Gastrocnemius medialis (tissue), 4 donors: Measurements from ENCODE around the gene ARHGAP24. TPM values are rescaled to one million over a fixed set of nuclear protein-coding genes. Genes with fewer than 3 reads are reported as not detected.
A peak's percentile ranks its signal among the peaks of the same experiment; 100 is the strongest.

Experiments used
- ATAC-seq, 2 donors: fragments of 150-250 bp; one replicate each; pipeline ENCODE4 v1.9.1; 2016
- DNase-seq, 2 donors: peaks; one replicate each; pipeline ENCODE4 v3.0.0-alpha.2; 2019
- H3K27ac ChIP-seq, 4 donors: fragments of 200-600 bp; sonication (generic); 1 replicate in 1 of 4; 2 replicates in 3 of 4; pipeline ENCODE4 v1.5.1; 2016 to 2018; ENCODE audit warnings: mild to moderate bottlenecking in 2 of 4, moderate library complexity in 1 of 4
- H3K27me3 ChIP-seq, 3 donors: fragments of 200-600 bp; sonication (generic) in 2 of 3; 1 replicate in 1 of 3; 2 replicates in 2 of 3; pipeline versions ENCODE4 v1.5.1 to v1.6.0; 2016 to 2019; ENCODE audit warnings: mild to moderate bottlenecking in 1 of 3, moderate library complexity in 1 of 3
- H3K36me3 ChIP-seq, 2 donors: fragments of 200-600 bp; sonication (generic) in 1 of 2; one replicate each; pipeline ENCODE4 v1.5.1; 2017 to 2018
- H3K4me1 ChIP-seq, 2 donors: fragments of 200-600 bp; sonication (generic) in 1 of 2; one replicate each; pipeline ENCODE4 v1.5.1; 2016 to 2017; ENCODE audit warnings: mild to moderate bottlenecking in 2 of 2
- H3K4me3 ChIP-seq, 4 donors: fragments of 200-600 bp; sonication (generic) in 3 of 4; 1 replicate in 1 of 4; 2 replicates in 3 of 4; pipeline ENCODE4 v1.5.1; 2016 to 2019; ENCODE audit warnings: mild to moderate bottlenecking in 2 of 4
- H3K9me3 ChIP-seq, 3 donors: fragments of 200-600 bp; sonication (generic) in 2 of 3; 1 replicate in 1 of 3; 2 replicates in 2 of 3; pipeline ENCODE4 v1.5.1; 2016 to 2019
- CTCF ChIP-seq, 5 experiments: fragments of 450-650 bp in 3 of 5; fragments of 200-600 bp in 2 of 5; sonication (generic) in 2 of 5; IDR thresholded peaks in 4 of 5; conservative IDR thresholded peaks in 1 of 5; 1 replicate in 4 of 5; 2 replicates in 1 of 5; pipeline ENCODE4 v1.5.1; 2016 to 2019; ENCODE audit warnings: antibody characterized with exemption in 5 of 5, mild to moderate bottlenecking in 3 of 5, moderate library complexity in 3 of 5
- POLR2A ChIP-seq, 2 donors: fragments of 450-650 bp; IDR thresholded peaks; one replicate each; pipeline ENCODE4 v1.6.1; 2017; ENCODE audit warnings: antibody characterized with exemption in 2 of 2, mild to moderate bottlenecking in 2 of 2, moderate library complexity in 2 of 2
- in situ Hi-C, 4 donors: fragments of 200-750 bp; cut with MboI; loops; one replicate each; pipeline versions ENCODE4 v1.15.0 to v1.8.0; 2017; ENCODE audit warnings: low sequenced_read_pairs in 4 of 4
- intact Hi-C: fragments of 100-400 bp; cut with DNase I; formaldehyde crosslinking; loops from one replicate; pipeline ENCODE4 v1.15.1; 2023; ENCODE audit warnings: low total_unique reads
- total RNA-seq, 4 donors: library from RNA; depleted of rRNA; stranded (reverse); fragments of >200 nt; gene quantifications; one replicate each; pipeline versions ENCODE4 v1.1.0 to v1.2.3, GENCODE V29; 2016

The ARHGAP24 gene
- total RNA-seq, 4 donors from 2014 or later = 2.8 to 7.8 (median 5.3) TPM

- TF ChIP-seq CTCF (IDR thresholded peaks at IDR 0.05 in 4 of 5, conservative IDR thresholded peaks at IDR 0.05 in 1 of 5) (no peak), POLR2A (IDR thresholded peaks at IDR 0.05) (no peak)
- Histone ChIP-seq H3K36me3 (no peaks in the 10 kb centered on the region), H3K27ac (peak overlapping the region in 1 of 4 donors; percentile 13), H3K4me1 (no peaks in the 10 kb centered on the region), H3K4me3 (no peak overlapping the region), H3K9me3 (no peaks in the 10 kb centered on the region), H3K27me3 (no peaks in the 10 kb centered on the region)
- in situ Hi-C loops = no loop called here
- DNase-seq (no peak), ATAC-seq (peak in 1 of 2 donors; percentile 33)
- intact Hi-C loops = no loop called here
Observed at GRCh38 chr4:85672116-85672515, 197.2 kb downstream of the ARHGAP24 start.

- Histone ChIP-seq H3K27ac (no peak overlapping the region), H3K4me1 (no peaks in the 10 kb centered on the region), H3K27me3 (no peaks in the 10 kb centered on the region), H3K9me3 (no peaks in the 10 kb centered on the region), H3K4me3 (no peak overlapping the region), H3K36me3 (no peaks in the 10 kb centered on the region)
- in situ Hi-C loops (no loop called here), intact Hi-C loops (no loop called here)
- ATAC-seq (no peak), DNase-seq (no peak)
- no peak for TF ChIP-seq POLR2A (IDR thresholded peaks at IDR 0.05)
- no peak for TF ChIP-seq CTCF (IDR thresholded peaks at IDR 0.05 in 4 of 5, conservative IDR thresholded peaks at IDR 0.05 in 1 of 5)
Observed at GRCh38 chr4:85672959-85673358, 198.0 kb downstream of the ARHGAP24 start.

GRCh38 chr4:85673540-85673939 lies 198.6 kb downstream of the ARHGAP24 start:
- DNase-seq = no peak
- intact Hi-C loops (no loop called here), in situ Hi-C loops (no loop called here)
- Histone ChIP-seq H3K36me3 (no peaks in the 10 kb centered on the region), H3K27ac (no peak overlapping the region), H3K9me3 (no peaks in the 10 kb centered on the region), H3K27me3 (no peaks in the 10 kb centered on the region), H3K4me3 (no peak overlapping the region), H3K4me1 (no peaks in the 10 kb centered on the region)
- ATAC-seq = no peak
- no peak for TF ChIP-seq CTCF (IDR thresholded peaks at IDR 0.05 in 4 of 5, conservative IDR thresholded peaks at IDR 0.05 in 1 of 5)
- TF ChIP-seq POLR2A (IDR thresholded peaks at IDR 0.05) = no peak

GRCh38 chr4:85675076-85676049 lies 200.4 kb downstream of the ARHGAP24 start:
- ATAC-seq = no peak
- in situ Hi-C loops = no loop called here

More at GRCh38 chr4:85675076-85676049, 200.4 kb downstream of the ARHGAP24 start:
- intact Hi-C loops = no loop called here
- Histone ChIP-seq H3K4me3 (no peak overlapping the region), H3K36me3 (no peaks in the 10 kb centered on the region), H3K4me1 (no peaks in the 10 kb centered on the region), H3K27ac (no peak overlapping the region), H3K9me3 (no peaks in the 10 kb centered on the region), H3K27me3 (no peaks in the 10 kb centered on the region)
- DNase-seq = no peak
- TF ChIP-seq CTCF (IDR thresholded peaks at IDR 0.05 in 4 of 5, conservative IDR thresholded peaks at IDR 0.05 in 1 of 5) = no peak
- no peak for TF ChIP-seq POLR2A (IDR thresholded peaks at IDR 0.05)
